Measurements from ENCODE around the gene KRT73.
A peak's percentile ranks its signal among the peaks of the same experiment; 100 is the strongest.
"Not testable (repeated sequence)": the region's sequence is repeated elsewhere in the genome, so short reads cannot be mapped to it uniquely, and the experiment has no call there.

KRT73 gene

GRCh38 chr12:52598966-52599365 is 19.4 kb downstream of the KRT73 start:
- DNase-seq: no peak

DNA sequence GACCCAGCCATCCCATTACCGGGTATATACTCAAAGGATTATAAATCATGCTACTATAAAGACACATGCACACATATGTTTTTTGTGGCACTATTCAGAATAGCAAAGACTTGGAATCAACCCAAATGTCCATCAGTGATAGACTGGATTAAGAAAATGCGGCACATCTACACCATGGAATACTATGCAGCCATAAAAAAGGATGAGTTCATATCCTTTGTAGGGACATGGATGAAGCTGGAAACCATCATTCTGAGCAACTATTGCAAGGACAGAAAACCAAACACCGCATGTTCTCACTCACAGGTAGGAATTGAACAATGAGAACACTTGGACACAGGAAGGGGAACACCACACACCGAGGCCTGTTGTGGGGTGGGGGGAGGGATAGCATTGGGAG is 24.1 kb downstream of the KRT73 start:
- DNase-seq: not testable (repeated sequence)

DNA sequence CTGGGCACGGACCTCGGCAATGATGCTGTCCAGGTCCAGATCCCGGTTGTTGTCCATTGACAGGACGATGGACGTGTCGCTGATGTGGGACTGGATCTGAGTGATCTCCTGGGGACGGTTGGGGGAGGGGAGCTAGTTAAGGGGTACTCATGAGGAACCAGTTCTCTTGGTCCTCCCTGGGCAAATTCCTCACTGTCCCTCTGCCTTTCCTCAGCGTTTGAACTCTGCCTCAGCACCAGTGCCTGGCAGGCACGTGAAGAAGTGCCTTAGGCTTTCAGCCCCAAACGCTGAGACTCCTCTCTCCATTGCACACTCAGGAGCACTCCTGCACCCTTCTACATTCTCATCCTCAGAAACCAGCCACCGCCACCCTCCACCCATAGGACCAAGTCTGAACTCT is 26.8 kb downstream of the KRT73 start:
- DNase-seq: no peak

GRCh38 chr12:52590021-52590420 is 28.3 kb downstream of the KRT73 start:
- DNase-seq: no peak

- no peak for DNase-seq
Observed at GRCh38 chr12:52587563-52587962, 30.8 kb downstream of the KRT73 start.

- no peak for DNase-seq
Observed at GRCh38 chr12:52585946-52586345, 32.4 kb downstream of the KRT73 start.

DNA sequence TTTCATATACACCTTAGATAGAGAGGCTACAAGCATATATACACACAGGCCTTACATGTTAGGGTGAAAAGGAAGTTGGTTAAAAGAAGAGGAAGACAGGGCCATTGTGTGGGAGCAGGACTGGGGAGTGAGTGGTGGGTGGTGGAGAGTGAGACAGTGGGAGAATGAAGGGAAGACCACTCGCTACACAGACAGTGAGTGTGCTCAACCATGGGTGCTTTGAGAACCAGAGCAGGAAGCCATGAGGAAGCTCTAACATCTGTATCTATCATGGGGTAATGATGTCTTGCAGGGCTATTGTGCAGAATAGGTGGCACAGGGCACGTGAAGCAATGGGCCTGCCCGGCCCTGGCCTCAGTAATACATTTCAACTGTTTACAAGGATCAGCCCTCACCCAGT is 33.3 kb downstream of the KRT73 start:
- DNase-seq: no peak

- DNase-seq: no peak
Observed at GRCh38 chr12:52584156-52584682, 34.1 kb downstream of the KRT73 start.

GRCh38 chr12:52582971-52583456 is 35.3 kb downstream of the KRT73 start:
- peak; percentile 65 for DNase-seq

- no peak for DNase-seq
Observed at GRCh38 chr12:52582486-52582885, 35.9 kb downstream of the KRT73 start.

DNA sequence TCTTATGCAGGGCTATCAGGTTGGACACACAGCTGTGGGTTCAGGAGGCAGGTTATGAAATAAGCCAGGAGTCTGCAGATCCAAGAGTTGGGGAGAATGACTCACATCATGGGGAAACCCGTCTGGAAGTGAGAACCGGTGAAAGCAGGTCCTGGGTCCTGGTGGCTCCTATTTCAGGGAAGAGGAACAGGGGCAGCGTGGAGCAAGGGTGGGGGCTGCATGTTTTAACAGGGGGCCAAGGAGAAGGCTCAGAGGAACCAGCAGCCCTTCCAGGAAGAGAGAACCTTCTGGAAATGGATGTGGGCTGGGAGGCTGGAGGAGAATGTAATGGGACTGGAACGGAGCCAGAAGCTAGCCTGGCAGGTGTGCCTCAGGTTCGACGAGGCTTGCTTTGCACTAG is 36.9 kb downstream of the KRT73 start:
- peak; percentile 18 for DNase-seq

GRCh38 chr12:52581066-52581465 is 37.3 kb downstream of the KRT73 start:
- DNase-seq: no peak

DNA sequence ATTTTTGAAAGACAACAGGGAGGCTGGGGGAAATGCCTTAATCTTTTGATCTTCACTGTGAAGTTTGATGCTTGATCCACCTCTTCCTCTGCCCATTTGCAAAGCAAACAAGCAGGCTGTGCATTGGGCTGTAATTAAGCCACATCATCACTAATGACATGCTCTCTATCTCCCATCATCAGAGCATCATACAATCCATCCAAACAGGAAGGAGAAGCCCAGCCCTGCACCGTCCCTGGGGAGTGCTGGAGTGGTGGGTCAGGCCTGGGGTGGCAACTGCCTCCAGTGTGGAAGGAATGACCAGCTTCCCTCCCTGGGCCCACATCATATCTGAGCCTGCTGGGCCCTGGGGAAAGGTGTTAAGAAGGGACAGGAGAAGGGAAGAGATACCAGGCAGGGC is 37.9 kb downstream of the KRT73 start:
- peak; percentile 13 for DNase-seq

DNA sequence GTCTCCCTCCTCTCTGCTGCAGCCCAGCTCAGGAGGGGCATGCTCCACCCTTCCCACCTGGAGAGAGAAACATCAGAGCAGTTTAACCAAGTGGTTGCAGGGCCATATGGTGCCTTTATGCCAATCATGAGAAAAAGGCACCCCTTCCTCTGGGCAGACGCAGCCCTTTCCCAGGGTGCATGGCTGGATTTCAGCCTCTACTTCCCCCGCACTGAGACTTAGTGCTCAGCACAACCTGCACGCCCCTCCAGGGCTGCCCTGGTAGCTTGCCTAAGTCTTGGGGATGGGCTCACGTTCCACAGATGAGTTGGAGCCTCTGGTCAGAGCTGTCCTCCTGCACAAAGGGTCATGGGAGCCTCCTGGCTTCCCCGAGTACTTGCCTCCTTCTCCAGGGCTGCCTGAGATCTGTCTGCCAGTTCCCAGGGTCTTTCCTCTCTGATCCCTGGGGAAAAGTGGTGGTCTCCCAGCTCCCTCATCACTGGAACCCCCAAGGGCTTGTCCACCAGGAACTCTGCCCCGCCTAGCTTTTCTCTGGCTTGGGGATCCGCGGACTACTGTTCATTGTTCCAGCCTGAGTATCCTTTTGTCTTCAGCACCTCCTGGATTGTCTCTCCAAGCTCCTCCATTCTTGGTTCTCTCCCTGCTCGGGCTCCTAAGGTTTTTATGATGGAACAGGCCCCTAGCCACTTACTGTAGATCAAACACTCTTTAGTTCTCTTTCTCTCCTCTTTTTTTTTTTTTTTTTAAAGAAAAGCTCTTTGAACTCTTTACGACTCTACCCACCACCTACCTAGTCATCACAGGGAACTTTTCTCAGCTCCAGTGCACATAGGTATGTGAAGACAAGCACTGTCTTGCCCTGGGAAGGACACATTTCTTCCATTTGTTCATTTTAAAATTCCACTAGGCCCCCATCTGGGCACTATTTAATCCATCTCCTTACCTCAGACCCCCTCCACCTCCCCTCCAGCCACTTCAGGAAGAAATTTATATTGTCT is 38.6 kb downstream of the KRT73 start:
- DNase-seq: peak; percentile 35

DNA sequence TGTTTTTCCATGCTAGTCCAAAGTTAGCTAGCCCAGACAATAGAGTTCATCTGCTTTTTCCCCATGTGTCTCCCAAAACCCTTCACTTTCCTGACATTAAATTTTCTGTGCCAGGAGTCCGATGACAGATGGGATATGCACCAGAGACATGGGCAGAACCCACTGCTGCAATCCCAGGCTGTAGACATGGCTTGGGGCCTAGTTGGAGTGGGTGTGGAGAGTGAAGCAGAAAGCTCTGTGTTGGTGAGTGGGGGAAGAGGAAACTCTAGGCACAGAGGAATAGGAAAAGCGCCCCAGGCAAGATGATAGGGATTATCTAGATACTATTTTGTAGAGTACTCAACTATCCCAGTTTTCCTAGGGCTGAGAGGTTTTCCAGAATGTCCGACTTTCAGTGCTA is 39.9 kb downstream of the KRT73 start:
- DNase-seq: no peak

GRCh38 chr12:52577316-52577715 is 41.0 kb downstream of the KRT73 start:
- no peak for DNase-seq

DNA sequence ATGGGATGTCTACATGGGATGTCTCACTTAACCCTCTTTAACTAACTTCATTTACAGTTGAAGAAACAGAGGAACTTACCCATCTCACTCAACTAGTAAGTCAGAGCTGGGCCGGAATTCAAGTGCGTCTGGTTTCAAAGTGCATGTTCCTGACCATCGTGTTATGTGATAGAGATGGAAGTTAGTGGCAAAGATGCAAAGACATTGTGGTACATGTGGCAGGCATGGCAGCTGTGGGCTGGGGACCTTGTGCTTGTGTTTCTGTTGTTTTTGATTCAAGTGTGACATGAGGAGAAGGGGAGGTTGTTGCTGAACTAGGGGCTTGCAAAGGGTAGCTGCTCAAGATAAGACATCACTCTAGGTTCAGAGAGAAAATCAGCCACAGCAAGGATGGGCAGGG is 42.4 kb downstream of the KRT73 start:
- no peak for DNase-seq

GRCh38 chr12:52575256-52575655 is 43.1 kb downstream of the KRT73 start:
- no peak for DNase-seq

DNA sequence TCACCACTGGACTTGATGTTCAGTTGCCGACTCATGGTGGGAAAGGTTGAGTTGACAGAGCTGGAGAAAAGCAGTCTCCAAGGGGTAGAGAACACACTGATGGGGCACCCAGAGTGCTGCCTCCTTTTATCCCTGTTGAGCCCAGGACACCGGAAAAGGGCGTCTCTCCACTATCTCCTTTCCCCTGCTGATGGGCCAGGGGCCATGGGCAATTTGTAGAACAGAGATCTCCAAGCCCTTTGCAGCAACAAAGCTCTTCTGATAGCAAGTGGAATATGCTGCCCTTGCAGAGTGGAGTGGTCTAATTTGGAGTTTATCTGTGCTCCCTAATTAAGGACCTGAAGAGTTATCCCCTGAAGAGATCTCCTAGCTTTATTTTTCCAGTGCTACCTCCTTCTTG is 44.6 kb downstream of the KRT73 start, which contains the start of gene KRT74:
KRT74 (minus strand) TSS at position 101 of the 400 bp plus-strand sequence; CDS start at position 35, 66 bp downstream.
- no peak for DNase-seq

GRCh38 chr12:52573306-52573705 is 45.1 kb downstream of the KRT73 start:
- DNase-seq: no peak

DNA sequence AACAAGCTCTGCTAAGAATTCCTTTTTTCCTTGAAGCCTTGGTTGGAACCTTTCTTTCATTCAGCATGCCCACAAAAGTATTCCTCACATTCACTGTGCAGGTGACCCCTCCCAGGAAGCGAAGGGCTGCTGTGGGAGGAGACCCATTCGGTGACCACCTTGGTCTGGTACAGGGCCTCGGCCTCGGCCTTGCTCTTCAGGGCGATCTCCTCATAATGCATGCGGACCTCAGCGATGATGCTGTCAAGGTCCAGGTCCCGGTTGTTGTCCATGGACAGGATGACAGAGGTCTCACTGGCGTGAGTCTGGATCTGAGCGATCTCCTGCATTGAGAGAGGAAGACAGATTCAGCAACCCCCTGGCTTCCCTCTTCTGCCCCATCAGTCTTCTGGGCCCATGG is 47.8 kb downstream of the KRT73 start:
- DNase-seq: no peak

GRCh38 chr12:52568111-52568510 is 50.2 kb downstream of the KRT73 start:
- no peak for DNase-seq

GRCh38 chr12:52566847-52567291 is 51.5 kb downstream of the KRT73 start:
- DNase-seq: no peak

DNA sequence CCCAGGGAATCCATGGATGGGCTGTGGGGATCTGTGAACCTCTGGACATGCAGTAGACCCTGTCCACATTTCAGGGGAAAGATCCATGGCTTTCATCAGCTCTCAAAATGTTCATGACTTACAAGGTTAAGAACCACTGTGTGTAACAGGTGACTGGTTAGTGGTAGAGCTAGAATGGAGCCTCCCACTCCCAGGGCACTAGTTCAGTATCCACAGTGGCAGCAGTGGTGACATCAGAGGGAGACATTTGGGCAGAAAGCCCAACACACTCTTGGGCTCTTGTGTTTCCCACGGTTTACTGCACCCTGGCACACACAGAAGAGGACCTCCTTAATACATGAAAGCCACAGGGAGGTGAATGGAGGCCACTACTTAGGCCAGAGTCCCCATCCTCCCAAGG is 53.8 kb downstream of the KRT73 start:
- no peak for DNase-seq

Data from kidney glomerular epithelial cell (primary cell).